ENCODE measurements around the gene FBXO46. TPM values are rescaled to one million over a fixed set of nuclear protein-coding genes. Genes with fewer than 3 reads are reported as not detected.

The FBXO46 gene
- total and polyA plus RNA-seq, 10 of the 15 experiments (the other 5 are each of a cell fraction or from before 2014, with no cell fraction given), result 2.5 to 61.5 (median 13.7) TPM

DNA sequence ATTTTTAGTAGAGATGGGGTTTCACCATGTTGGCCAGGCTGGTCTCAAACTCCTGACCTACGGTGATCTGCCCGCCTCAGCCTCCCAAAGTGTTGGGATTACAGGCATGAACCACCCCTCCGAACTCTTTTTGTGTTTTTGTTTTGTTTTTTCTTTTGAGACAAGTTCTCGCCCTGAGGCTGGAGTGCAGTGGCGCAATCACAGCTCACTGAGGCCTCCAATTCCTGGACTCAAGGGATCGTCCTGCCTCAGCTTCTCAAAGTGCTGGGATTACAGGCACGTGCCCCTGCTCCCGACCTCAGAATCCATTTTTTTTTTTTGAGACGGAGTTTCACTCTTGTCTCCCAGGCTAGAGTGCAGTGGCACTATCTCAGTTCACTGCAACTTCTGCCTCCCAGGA, 27.0 kb upstream of the FBXO46 start:
- ChIA-PET RAD21 (ENCODE audit: unreplicated experiment) (interaction anchor here (1.2 kb wide), 1 partner anchor 12 kb away, joined by 3 read pairs; the partner anchor contains the start of gene SIX5), POLR2A (no interaction called here), CTCF (interaction anchor here (1.0 to 1.1 kb wide), 3 partner anchors 13 to 42 kb away, joined by 3 to 4 read pairs (median 3); no protein-coding TSS in a partner anchor), SMC1A (ENCODE audit: uncharacterized antibody, unreplicated experiment) (no interaction called here)
- DNase-seq (ENCODE audit: low read depth, low spot score) (no peak), ATAC-seq (no peak), FAIRE-seq (no peak)
- TF ChIP-seq, protein P1, sequence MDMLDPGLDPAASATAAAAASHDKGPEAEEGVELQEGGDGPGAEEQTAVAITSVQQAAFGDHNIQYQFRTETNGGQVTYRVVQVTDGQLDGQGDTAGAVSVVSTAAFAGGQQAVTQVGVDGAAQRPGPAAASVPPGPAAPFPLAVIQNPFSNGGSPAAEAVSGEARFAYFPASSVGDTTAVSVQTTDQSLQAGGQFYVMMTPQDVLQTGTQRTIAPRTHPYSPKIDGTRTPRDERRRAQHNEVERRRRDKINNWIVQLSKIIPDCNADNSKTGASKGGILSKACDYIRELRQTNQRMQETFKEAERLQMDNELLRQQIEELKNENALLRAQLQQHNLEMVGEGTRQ (IDR thresholded peaks at IDR 0.05; ENCODE audit: borderline replicate concordance, low read depth, low read length), result no peak
- no peak for TF ChIP-seq CHD4 (IDR thresholded peaks at IDR 0.05)
- TF ChIP-seq, protein P2, sequence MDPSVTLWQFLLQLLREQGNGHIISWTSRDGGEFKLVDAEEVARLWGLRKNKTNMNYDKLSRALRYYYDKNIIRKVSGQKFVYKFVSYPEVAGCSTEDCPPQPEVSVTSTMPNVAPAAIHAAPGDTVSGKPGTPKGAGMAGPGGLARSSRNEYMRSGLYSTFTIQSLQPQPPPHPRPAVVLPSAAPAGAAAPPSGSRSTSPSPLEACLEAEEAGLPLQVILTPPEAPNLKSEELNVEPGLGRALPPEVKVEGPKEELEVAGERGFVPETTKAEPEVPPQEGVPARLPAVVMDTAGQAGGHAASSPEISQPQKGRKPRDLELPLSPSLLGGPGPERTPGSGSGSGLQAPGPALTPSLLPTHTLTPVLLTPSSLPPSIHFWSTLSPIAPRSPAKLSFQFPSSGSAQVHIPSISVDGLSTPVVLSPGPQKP (IDR thresholded peaks at IDR 0.05; ENCODE audit: low read depth, low read length), result no peak
- TF ChIP-seq SP1 (IDR thresholded peaks at IDR 0.05; ENCODE audit: low read depth, low read length), result no peak
- TF ChIP-seq, protein P3, sequence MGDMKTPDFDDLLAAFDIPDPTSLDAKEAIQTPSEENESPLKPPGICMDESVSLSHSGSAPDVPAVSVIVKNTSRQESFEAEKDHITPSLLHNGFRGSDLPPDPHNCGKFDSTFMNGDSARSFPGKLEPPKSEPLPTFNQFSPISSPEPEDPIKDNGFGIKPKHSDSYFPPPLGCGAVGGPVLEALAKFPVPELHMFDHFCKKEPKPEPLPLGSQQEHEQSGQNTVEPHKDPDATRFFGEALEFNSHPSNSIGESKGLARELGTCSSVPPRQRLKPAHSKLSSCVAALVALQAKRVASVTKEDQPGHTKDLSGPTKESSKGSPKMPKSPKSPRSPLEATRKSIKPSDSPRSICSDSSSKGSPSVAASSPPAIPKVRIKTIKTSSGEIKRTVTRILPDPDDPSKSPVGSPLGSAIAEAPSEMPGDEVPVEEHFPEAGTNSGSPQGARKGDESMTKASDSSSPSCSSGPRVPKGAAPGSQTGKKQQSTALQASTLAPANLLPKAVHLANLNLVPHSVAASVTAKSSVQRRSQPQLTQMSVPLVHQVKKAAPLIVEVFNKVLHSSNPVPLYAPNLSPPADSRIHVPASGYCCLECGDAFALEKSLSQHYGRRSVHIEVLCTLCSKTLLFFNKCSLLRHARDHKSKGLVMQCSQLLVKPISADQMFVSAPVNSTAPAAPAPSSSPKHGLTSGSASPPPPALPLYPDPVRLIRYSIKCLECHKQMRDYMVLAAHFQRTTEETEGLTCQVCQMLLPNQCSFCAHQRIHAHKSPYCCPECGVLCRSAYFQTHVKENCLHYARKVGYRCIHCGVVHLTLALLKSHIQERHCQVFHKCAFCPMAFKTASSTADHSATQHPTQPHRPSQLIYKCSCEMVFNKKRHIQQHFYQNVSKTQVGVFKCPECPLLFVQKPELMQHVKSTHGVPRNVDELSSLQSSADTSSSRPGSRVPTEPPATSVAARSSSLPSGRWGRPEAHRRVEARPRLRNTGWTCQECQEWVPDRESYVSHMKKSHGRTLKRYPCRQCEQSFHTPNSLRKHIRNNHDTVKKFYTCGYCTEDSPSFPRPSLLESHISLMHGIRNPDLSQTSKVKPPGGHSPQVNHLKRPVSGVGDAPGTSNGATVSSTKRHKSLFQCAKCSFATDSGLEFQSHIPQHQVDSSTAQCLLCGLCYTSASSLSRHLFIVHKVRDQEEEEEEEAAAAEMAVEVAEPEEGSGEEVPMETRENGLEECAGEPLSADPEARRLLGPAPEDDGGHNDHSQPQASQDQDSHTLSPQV (IDR thresholded peaks at IDR 0.05), result no peak
- TF ChIP-seq JUND (IDR thresholded peaks at IDR 0.05; ENCODE audit: low read depth, low read length), result no peak
- no peak for TF ChIP-seq MTA2 (IDR thresholded peaks at IDR 0.05; ENCODE audit: low read depth)
- no peak for TF ChIP-seq LARP7 (IDR thresholded peaks at IDR 0.05)
- no TSS peak for BruUV-seq (replicated peaks)
- in situ Hi-C loops (cut with MboI), result no loop called here
- H4K20me1 ChIP-seq (ENCODE audit: control insufficient read depth, insufficient read depth), result no peaks in the 10 kb centered on the region
- H3K4me2 ChIP-seq (ENCODE audit: control insufficient read depth, insufficient read depth), result no peak overlapping the region
- no peaks in the 10 kb centered on the region for H3K4me1 ChIP-seq (ENCODE audit: control insufficient read depth, insufficient read depth, low read length)
- no peaks in the 10 kb centered on the region for H3K36me3 ChIP-seq (ENCODE audit: control insufficient read depth in 2 of 2, insufficient read depth in 2 of 2, low read length in 1 of 2)
- 51% methylated on average over 9 of the region's 9 CpGs for WGBS (ENCODE audit: insufficient coverage, insufficient replicate concordance, low lambda C conversion rate, missing lambda C conversion rate)
- intact Hi-C loops (cut with micrococcal nuclease; ENCODE audit: unreplicated experiment), result no loop called here
- H3K9ac ChIP-seq (ENCODE audit: control insufficient read depth, insufficient read depth, low read length), result no peak overlapping the region
- no peak overlapping the region for H2AFZ ChIP-seq (ENCODE audit: control insufficient read depth, low read depth, low read length)
- H3K27ac ChIP-seq (ENCODE audit: control insufficient read depth, insufficient read depth), result no peak overlapping the region
- no peaks in the 10 kb centered on the region for H3K79me2 ChIP-seq (ENCODE audit: control insufficient read depth, insufficient read depth, low read length)
- H3K4me3 ChIP-seq, result no peak overlapping the region
- no peaks in the 10 kb centered on the region for H3K27me3 ChIP-seq (replicated peaks in 1 of 2; ENCODE audit: control insufficient read depth in 2 of 2, insufficient read depth in 2 of 2, low read length in 1 of 2)
- no peaks in the 10 kb centered on the region for H3K9me3 ChIP-seq (replicated peaks; ENCODE audit: control insufficient read depth, insufficient read depth, low read length)
